Vagina (tissue), 2 donors: Measurements from ENCODE around the gene SETBP1. TPM values are rescaled to one million over a fixed set of nuclear protein-coding genes. Genes with fewer than 3 reads are reported as not detected.

Experiments
- DNase-seq, 2 donors: peaks; one replicate each; pipeline ENCODE4 v3.0.0-alpha.2; 2017; ENCODE audit errors: extremely low spot score in 2 of 2
- H3K27ac ChIP-seq: fragments of 200-600 bp; sonication (generic); one replicate; pipeline ENCODE4 v1.5.1; 2019
- H3K27me3 ChIP-seq: fragments of 200-600 bp; sonication (generic); one replicate; pipeline ENCODE4 v1.5.1; 2019
- H3K36me3 ChIP-seq, 2 donors: fragments of 200-600 bp; sonication (generic); one replicate each; pipeline ENCODE4 v1.5.1; 2017 to 2019
- H3K4me1 ChIP-seq: fragments of 200-600 bp; sonication (generic); one replicate; pipeline ENCODE4 v1.5.1; 2019
- H3K4me3 ChIP-seq, 2 donors: fragments of 200-600 bp; sonication (generic); 1 replicate in 1 of 2; 2 replicates in 1 of 2; pipeline ENCODE4 v1.5.1; 2016 to 2019
- H3K9me3 ChIP-seq: fragments of 200-600 bp; sonication (generic); one replicate; pipeline ENCODE4 v1.5.1; 2019
- POLR2A ChIP-seq, 2 donors: fragments of 450-650 bp; IDR thresholded peaks; one replicate each; pipeline ENCODE4 v1.6.1; 2017; ENCODE audit warnings: antibody characterized with exemption in 2 of 2, mild to moderate bottlenecking in 2 of 2, moderate library complexity in 2 of 2
- POLR2AphosphoS5 ChIP-seq, 2 donors: sonication (generic); formaldehyde crosslinking; IDR thresholded peaks; one replicate each; pipeline ENCODE4 v1.9.0; 2017; ENCODE audit warnings: antibody characterized with exemption in 2 of 2, mild to moderate bottlenecking in 2 of 2, low read depth in 1 of 2; ENCODE audit not compliant: insufficient read depth in 1 of 2
- intact Hi-C: fragments of 100-400 bp; cut with DNase I; formaldehyde crosslinking; loops from one replicate; pipeline ENCODE4 v1.15.1; 2023
- microRNA-seq: library from miRNA; unstranded; fragments of <30 nt; microRNA quantifications from one replicate; pipeline ENCODE4, GENCODE V29; 2017; ENCODE audit warnings: borderline number of aligned reads, borderline replicate concordance
- small RNA-seq: library from RNA; depleted of rRNA; stranded (forward); fragments of <200 nt; gene quantifications from one replicate; pipeline ENCODE3, GENCODE V24; 2016
- total RNA-seq: library from RNA; depleted of rRNA; stranded (reverse); fragments of >200 nt; gene quantifications from one replicate; pipeline ENCODE4 v1.2.3, GENCODE V29; 2016
- TF ChIP-seq, protein P1 (sequence below), 3 experiments: fragments of 450-650 bp in 2 of 3; fragments of 200-600 bp in 1 of 3; sonication (generic) in 1 of 3; IDR thresholded peaks; one replicate each; pipeline ENCODE4 v1.5.1; 2017 to 2019; ENCODE audit warnings: antibody characterized with exemption in 3 of 3, mild to moderate bottlenecking in 2 of 3, moderate library complexity in 2 of 3

Gene SETBP1
- total RNA-seq, 1 donor from 2014 or later, result 38.1 TPM

GRCh38 chr18:45112682-45113081 lies 432.0 kb downstream of the SETBP1 start:
- intact Hi-C loops, result no loop called here

GRCh38 chr18:45116116-45116515 lies 435.4 kb downstream of the SETBP1 start:
- H3K36me3 ChIP-seq, result no peaks in the 10 kb centered on the region
- H3K27ac ChIP-seq, result no peak overlapping the region
- no peaks in the 10 kb centered on the region for H3K9me3 ChIP-seq
- H3K4me3 ChIP-seq, result no peak overlapping the region
- no peaks in the 10 kb centered on the region for H3K4me1 ChIP-seq
- DNase-seq, result no peak
- no peaks in the 10 kb centered on the region for H3K27me3 ChIP-seq
- TF ChIP-seq, protein P1, sequence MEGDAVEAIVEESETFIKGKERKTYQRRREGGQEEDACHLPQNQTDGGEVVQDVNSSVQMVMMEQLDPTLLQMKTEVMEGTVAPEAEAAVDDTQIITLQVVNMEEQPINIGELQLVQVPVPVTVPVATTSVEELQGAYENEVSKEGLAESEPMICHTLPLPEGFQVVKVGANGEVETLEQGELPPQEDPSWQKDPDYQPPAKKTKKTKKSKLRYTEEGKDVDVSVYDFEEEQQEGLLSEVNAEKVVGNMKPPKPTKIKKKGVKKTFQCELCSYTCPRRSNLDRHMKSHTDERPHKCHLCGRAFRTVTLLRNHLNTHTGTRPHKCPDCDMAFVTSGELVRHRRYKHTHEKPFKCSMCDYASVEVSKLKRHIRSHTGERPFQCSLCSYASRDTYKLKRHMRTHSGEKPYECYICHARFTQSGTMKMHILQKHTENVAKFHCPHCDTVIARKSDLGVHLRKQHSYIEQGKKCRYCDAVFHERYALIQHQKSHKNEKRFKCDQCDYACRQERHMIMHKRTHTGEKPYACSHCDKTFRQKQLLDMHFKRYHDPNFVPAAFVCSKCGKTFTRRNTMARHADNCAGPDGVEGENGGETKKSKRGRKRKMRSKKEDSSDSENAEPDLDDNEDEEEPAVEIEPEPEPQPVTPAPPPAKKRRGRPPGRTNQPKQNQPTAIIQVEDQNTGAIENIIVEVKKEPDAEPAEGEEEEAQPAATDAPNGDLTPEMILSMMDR (IDR thresholded peaks at IDR 0.05), result no peak
- TF ChIP-seq POLR2AphosphoS5 (IDR thresholded peaks at IDR 0.05; ENCODE audit: insufficient read depth in 1 of 2, low read depth in 1 of 2) (no peak), POLR2A (IDR thresholded peaks at IDR 0.05) (no peak)
- intact Hi-C loops, result no loop called here

More at GRCh38 chr18:45112682-45113081, 432.0 kb downstream of the SETBP1 start:
- no peak overlapping the region for H3K4me3 ChIP-seq
- TF ChIP-seq POLR2A (IDR thresholded peaks at IDR 0.05) (no peak), POLR2AphosphoS5 (IDR thresholded peaks at IDR 0.05; ENCODE audit: insufficient read depth in 1 of 2, low read depth in 1 of 2) (no peak)
- TF ChIP-seq, protein P1 (IDR thresholded peaks at IDR 0.05), result no peak
- H3K36me3 ChIP-seq, result no peaks in the 10 kb centered on the region
- H3K4me1 ChIP-seq, result peaks cover 4% of the 10 kb centered on the region
- H3K27ac ChIP-seq, result no peak overlapping the region
- no peaks in the 10 kb centered on the region for H3K27me3 ChIP-seq
- no peaks in the 10 kb centered on the region for H3K9me3 ChIP-seq
- no peak for DNase-seq

Small RNA genes lying within 50 kb of the gene (microRNA-seq; reads per million reads assigned to microRNA genes)
- gene MIR4319, result not detected

Small RNA genes lying within 50 kb of the gene (small RNA-seq; reads per million reads assigned to genes)
- gene MIR4319, result not detected
